ENCODE measurements around the gene TSHZ2.

DNA sequence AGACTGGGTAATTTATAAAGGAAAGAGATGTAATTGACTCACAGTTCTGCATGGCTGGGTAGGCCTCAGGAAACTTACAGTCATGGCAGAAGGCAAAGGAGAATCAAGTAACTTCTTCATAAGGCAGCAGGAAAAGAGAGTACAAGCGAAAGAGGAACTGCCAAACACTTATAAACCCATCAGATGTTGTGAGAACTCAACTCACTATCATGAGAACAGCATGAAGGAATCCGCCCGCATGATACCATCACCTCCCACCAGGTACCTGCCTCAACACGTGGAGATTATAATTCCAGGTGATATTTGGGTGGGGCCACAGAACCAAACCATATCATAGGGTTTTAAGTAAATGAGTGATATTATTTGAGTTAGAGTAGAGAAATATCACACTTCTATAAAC, 189.3 kb downstream of the TSHZ2 start:
- TF ChIP-seq CTCF (IDR thresholded peaks at IDR 0.05) (no peak), ZFX (IDR thresholded peaks at IDR 0.05; ENCODE audit: borderline replicate concordance) (no peak)
